Ascending aorta (tissue), 2 donors: ENCODE data around the gene NACAD. TPM values are rescaled to one million over a fixed set of nuclear protein-coding genes. Genes with fewer than 3 reads are reported as not detected.

ENCODE experiments used
- DNase-seq, 2 donors: peaks; one replicate each; pipeline ENCODE4 v3.0.0-alpha.2; 2019; ENCODE audit warnings: low spot score in 2 of 2
- H3K27ac ChIP-seq, 2 donors: fragments of 200-600 bp; sonication (generic); one replicate each; pipeline ENCODE4 v1.5.1; 2016 to 2017; ENCODE audit warnings: mild to moderate bottlenecking in 1 of 2
- H3K27me3 ChIP-seq: fragments of 200-600 bp; sonication (generic); one replicate; pipeline ENCODE4 v1.5.1; 2017
- H3K36me3 ChIP-seq, 2 donors: fragments of 200-600 bp; sonication (generic); one replicate each; pipeline ENCODE4 v1.5.1; 2016
- H3K4me1 ChIP-seq, 2 donors: fragments of 200-600 bp; sonication (generic); one replicate each; pipeline ENCODE4 v1.5.1; 2016 to 2017; ENCODE audit warnings: mild to moderate bottlenecking in 1 of 2
- H3K4me3 ChIP-seq, 2 donors: fragments of 200-600 bp; sonication (generic); one replicate each; pipeline ENCODE4 v1.5.1; 2016 to 2017; ENCODE audit warnings: mild to moderate bottlenecking in 1 of 2
- H3K9me3 ChIP-seq, 2 donors: fragments of 200-600 bp; sonication (generic); one replicate each; pipeline ENCODE4 v1.5.1; 2016
- CTCF ChIP-seq, 3 experiments: fragments of 200-600 bp in 2 of 3; fragments of 450-650 bp in 1 of 3; sonication (generic) in 2 of 3; IDR thresholded peaks; one replicate each; pipeline ENCODE4 v1.5.1; 2016 to 2019; ENCODE audit warnings: antibody characterized with exemption in 3 of 3, mild to moderate bottlenecking in 1 of 3, moderate library complexity in 1 of 3
- intact Hi-C: fragments of 100-400 bp; cut with DNase I; formaldehyde crosslinking; loops from one replicate; pipeline ENCODE4 v1.15.1; 2023
- total RNA-seq: library from RNA; depleted of rRNA; stranded (reverse); fragments of >200 nt; gene quantifications from one replicate; pipeline ENCODE4 v1.1.0, GENCODE V29; 2016

NACAD gene
- total RNA-seq, 1 donor from 2014 or later: 7.1 TPM

DNA sequence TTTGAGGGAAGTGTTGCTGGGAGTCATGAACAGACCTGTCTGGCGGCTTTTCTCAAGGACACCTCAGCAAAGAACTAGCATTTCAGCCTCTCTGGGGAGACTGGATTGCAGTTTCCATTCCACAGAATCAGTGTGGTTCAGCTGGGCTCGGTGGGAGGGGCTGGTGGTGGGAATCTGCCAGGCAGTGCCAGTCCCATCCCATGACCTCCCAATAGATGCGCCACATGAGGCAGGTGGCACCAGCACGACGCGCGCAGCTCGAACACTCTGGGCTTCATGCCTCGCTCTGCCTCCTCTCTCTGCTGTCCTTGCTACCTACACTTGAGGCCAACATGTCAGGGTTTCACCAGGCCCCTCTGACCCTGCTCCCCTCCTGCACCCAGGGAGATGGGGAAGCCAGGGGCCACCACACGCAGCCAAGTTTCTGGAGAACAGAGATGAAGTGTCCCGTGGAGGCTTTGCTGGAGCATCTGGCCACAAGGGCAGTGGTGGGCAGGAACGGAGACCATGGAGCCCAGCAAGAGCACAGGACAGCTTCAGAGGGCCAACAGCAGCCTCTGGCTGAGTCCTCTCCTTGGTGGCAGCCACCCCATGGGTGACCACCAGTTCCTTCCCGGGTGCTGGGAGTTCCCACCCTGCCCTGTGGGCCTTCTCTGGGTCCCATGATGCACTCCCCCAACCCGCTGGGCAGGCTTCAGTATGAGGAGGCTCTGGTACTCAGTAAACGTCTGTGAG, 2.3 kb downstream of the NACAD start:
- H3K27me3 ChIP-seq: no peaks in the 10 kb centered on the region
- peaks cover 7 to 10% of the 10 kb centered on the region in 2 donors for H3K36me3 ChIP-seq
- no peak for TF ChIP-seq CTCF (IDR thresholded peaks at IDR 0.05)
- no peak for DNase-seq
- intact Hi-C loops: loop anchor here (5.0 to 10.0 kb wide), 2 partner anchors 289 to 1212 kb away; partner anchors contain the start of gene PPIA
- no peaks in the 10 kb centered on the region for H3K9me3 ChIP-seq
- H3K4me1 ChIP-seq: peaks cover 3 to 11% of the 10 kb centered on the region in 2 donors
- H3K27ac ChIP-seq: peak overlapping the region in 1 of 2 donors; percentile 89
- no peak overlapping the region for H3K4me3 ChIP-seq

- DNase-seq: no peak
- Histone ChIP-seq H3K36me3 (peaks cover 7 to 10% of the 10 kb centered on the region in 2 donors), H3K9me3 (no peaks in the 10 kb centered on the region), H3K27ac (no peak overlapping the region), H3K27me3 (no peaks in the 10 kb centered on the region), H3K4me3 (no peak overlapping the region), H3K4me1 (peaks cover 3 to 11% of the 10 kb centered on the region in 2 donors)
- intact Hi-C loops: loop anchor here (5.0 to 10.0 kb wide), 2 partner anchors 288 to 1211 kb away; partner anchors contain the start of gene PPIA
- TF ChIP-seq CTCF (IDR thresholded peaks at IDR 0.05): no peak
These were observed 3.1 kb downstream of the NACAD start for GRCh38 chr7:45085619-45086200.

DNA sequence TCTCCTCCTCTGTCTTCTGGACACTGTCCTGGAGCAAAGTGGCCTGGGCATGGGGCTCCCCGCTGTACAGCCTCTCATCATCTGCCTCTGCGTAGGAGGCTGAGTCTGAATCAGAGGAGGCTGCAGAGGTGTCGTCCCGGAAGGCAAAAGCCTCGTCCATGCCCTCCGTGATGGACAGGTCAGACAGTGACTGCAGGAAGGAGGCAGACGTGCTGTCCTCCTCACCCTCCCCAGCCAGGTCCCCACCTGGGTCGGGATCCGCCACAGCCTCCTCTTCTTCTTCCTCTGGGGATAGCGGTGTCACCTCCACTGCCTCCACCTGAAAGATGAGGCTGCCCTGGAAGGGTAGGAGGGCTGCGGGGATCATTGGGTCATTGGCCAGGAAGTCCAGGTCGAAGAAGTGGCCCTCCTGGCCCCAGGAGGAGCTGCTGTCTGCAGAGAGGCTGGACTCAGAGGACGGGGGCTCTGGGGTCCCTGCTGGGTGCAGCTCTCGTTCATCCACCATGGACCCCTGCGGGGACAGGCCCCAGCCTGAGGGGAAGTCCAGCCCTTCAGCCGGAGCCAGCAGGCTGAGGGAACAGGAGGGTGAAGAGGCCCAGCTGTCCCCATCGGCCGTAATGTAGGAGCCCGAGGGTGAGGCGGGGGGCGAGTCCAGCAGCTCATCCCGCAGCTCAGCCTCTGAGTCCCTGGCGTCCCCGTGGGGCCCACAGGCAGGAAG, 3.7 kb downstream of the NACAD start:
- Histone ChIP-seq H3K27me3 (no peaks in the 10 kb centered on the region), H3K27ac (no peak overlapping the region), H3K4me3 (no peak overlapping the region), H3K9me3 (no peaks in the 10 kb centered on the region), H3K36me3 (peaks cover 7 to 13% of the 10 kb centered on the region in 2 donors), H3K4me1 (peaks cover 3 to 11% of the 10 kb centered on the region in 2 donors)
- intact Hi-C loops: loop anchor here (5.0 to 10.0 kb wide), 2 partner anchors 288 to 1210 kb away; partner anchors contain the start of gene PPIA
- TF ChIP-seq CTCF (IDR thresholded peaks at IDR 0.05): no peak
- no peak for DNase-seq

GRCh38 chr7:45084336-45084735, 4.4 kb downstream of the NACAD start:
- no peak for DNase-seq
- Histone ChIP-seq H3K27ac (no peak overlapping the region), H3K27me3 (no peaks in the 10 kb centered on the region), H3K4me3 (no peak overlapping the region), H3K4me1 (peaks cover under 1 to 11% of the 10 kb centered on the region in 2 donors), H3K9me3 (no peaks in the 10 kb centered on the region), H3K36me3 (peaks cover 7 to 13% of the 10 kb centered on the region in 2 donors)
- no peak for TF ChIP-seq CTCF (IDR thresholded peaks at IDR 0.05)
- intact Hi-C loops: loop anchor here (10.0 kb wide), 1 partner anchor 1210 kb away; no protein-coding TSS in a partner anchor

- Histone ChIP-seq H3K9me3 (no peaks in the 10 kb centered on the region), H3K36me3 (peaks cover 7 to 13% of the 10 kb centered on the region in 2 donors), H3K4me3 (no peak overlapping the region), H3K27ac (no peak overlapping the region), H3K4me1 (peaks cover 0 to 3% of the 10 kb centered on the region in 2 donors), H3K27me3 (no peaks in the 10 kb centered on the region)
- intact Hi-C loops: loop anchor here (10.0 kb wide), 1 partner anchor 1208 kb away; no protein-coding TSS in a partner anchor
- DNase-seq: no peak
- TF ChIP-seq CTCF (IDR thresholded peaks at IDR 0.05): no peak
These were observed 5.9 kb downstream of the NACAD start for GRCh38 chr7:45082831-45083331.
